SU-DHL-6 (cell line): Measurements from ENCODE around the gene PRSS27.

Experiments used
- H2AFZ ChIP-seq: fragments of 200-600 bp; sonication (generic); 2 replicates; pipeline ENCODE4 v1.6.1; 2014; ENCODE audit warnings: low read depth, mild to moderate bottlenecking, moderate library complexity, mixed read lengths, antibody characterized with exemption, low read length; ENCODE audit not compliant: severe bottlenecking
- H3F3A ChIP-seq: fragments of 200-600 bp; shearing (Covaris generic); 2 replicates; pipeline ENCODE4 v1.6.0; 2016; ENCODE audit warnings: antibody characterized with exemption, mild to moderate bottlenecking; ENCODE audit not compliant: insufficient read depth
- H3K27ac ChIP-seq: fragments of 200-600 bp; sonication (generic); 2 replicates; pipeline ENCODE4 v1.5.1; 2016; ENCODE audit warnings: low read depth, mild to moderate bottlenecking, low read length, moderate library complexity, mixed read lengths
- H3K27me3 ChIP-seq: fragments of 200-600 bp; sonication (generic), shearing (Covaris generic); 2 replicates; pipeline ENCODE4 v1.6.0; 2014; ENCODE audit warnings: mild to moderate bottlenecking, low read length
- H3K36me3 ChIP-seq: fragments of 200-600 bp; sonication (generic); 2 replicates; pipeline ENCODE4 v1.6.1; 2014; ENCODE audit warnings: mild to moderate bottlenecking, low read length, mixed read lengths
- H3K4me2 ChIP-seq: fragments of 300-600, 200-600 bp; shearing (Covaris generic), sonication (generic); 2 replicates; pipeline ENCODE4 v1.6.0; 2014; ENCODE audit warnings: low read length, low read depth, mild to moderate bottlenecking; ENCODE audit not compliant: poor library complexity, severe bottlenecking
- H3K4me3 ChIP-seq: fragments of 200-600 bp; sonication (generic); 2 replicates; pipeline ENCODE4 v1.5.1; 2014; ENCODE audit warnings: antibody characterized with exemption, low read length, mild to moderate bottlenecking, mixed read lengths; ENCODE audit not compliant: insufficient read depth, poor library complexity, severe bottlenecking
- H3K79me2 ChIP-seq: fragments of 200-600 bp; sonication (generic); 2 replicates; pipeline ENCODE4 v1.6.1; 2014; ENCODE audit warnings: mild to moderate bottlenecking, low read length, moderate library complexity; ENCODE audit not compliant: insufficient read depth
- H3K9ac ChIP-seq: fragments of 200-600 bp; sonication (generic); 2 replicates; pipeline ENCODE4 v1.7.0; 2014; ENCODE audit warnings: mild to moderate bottlenecking, low read length
- H3K9me2 ChIP-seq: fragments of 200-600 bp; sonication (generic); replicated peaks from 2 replicates; pipeline ENCODE4 v1.6.1; 2014; ENCODE audit warnings: low read length; ENCODE audit not compliant: insufficient read depth
- H3K9me3 ChIP-seq: fragments of 200-600 bp; sonication (generic); 2 replicates; pipeline ENCODE4 v1.6.1; 2014; ENCODE audit warnings: low read length, mixed read lengths; ENCODE audit not compliant: insufficient read depth
- H4K20me1 ChIP-seq: fragments of 200-600 bp; sonication (generic); 2 replicates; pipeline ENCODE4 v1.6.1; 2014; ENCODE audit warnings: low read depth, mild to moderate bottlenecking, antibody characterized with exemption, low read length, moderate library complexity, mixed read lengths
- CTCF ChIP-seq: fragments of 200-600 bp; sonication (generic); IDR thresholded peaks from one replicate; pipeline ENCODE4 v1.5.1; 2017; ENCODE audit warnings: antibody characterized with exemption, mild to moderate bottlenecking, low read length, moderate library complexity; ENCODE audit not compliant: insufficient read depth, poor library complexity, severe bottlenecking
- EZH2phosphoT487 ChIP-seq: fragments of 200-600 bp; sonication (generic), shearing (Covaris generic); conservative IDR thresholded peaks from 2 replicates; pipeline ENCODE4 v1.6.1; 2018; ENCODE audit warnings: mild to moderate bottlenecking, antibody characterized with exemption, low read length, moderate library complexity, mixed read lengths

The PRSS27 gene

DNA sequence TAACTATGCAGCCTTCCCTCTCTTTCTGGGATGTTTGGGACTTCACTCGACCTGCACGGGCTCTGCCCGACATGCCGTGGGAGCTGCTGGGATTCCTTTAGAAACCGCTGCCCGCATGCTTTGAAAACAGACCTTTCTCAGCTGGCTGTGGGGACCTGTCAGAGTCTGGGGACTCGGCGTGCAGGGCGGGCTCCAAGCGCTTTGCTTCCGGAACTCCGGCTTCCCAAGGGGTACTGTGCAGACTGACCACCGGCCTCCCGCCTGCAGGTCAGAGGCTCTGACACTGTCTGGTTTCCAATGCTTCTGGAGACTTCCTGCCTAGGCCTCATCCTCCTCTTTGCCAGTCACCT lies 11.8 kb downstream of the PRSS27 start:
- H3K4me3 ChIP-seq, result no peak overlapping the region
- H3K27ac ChIP-seq, result no peak overlapping the region
- H3K9ac ChIP-seq, result no peak overlapping the region
- no peaks in the 10 kb centered on the region for H3K79me2 ChIP-seq
- H3K27me3 ChIP-seq, result no peaks in the 10 kb centered on the region
- H2AFZ ChIP-seq, result no peak overlapping the region
- TF ChIP-seq EZH2phosphoT487 (no peak), CTCF (no peak)
- H4K20me1 ChIP-seq, result no peaks in the 10 kb centered on the region
- H3F3A ChIP-seq, result no peaks in the 10 kb centered on the region
- H3K36me3 ChIP-seq, result no peaks in the 10 kb centered on the region
- no peaks in the 10 kb centered on the region for H3K9me2 ChIP-seq
- H3K9me3 ChIP-seq, result no peaks in the 10 kb centered on the region
- H3K4me2 ChIP-seq, result no peak overlapping the region

DNA sequence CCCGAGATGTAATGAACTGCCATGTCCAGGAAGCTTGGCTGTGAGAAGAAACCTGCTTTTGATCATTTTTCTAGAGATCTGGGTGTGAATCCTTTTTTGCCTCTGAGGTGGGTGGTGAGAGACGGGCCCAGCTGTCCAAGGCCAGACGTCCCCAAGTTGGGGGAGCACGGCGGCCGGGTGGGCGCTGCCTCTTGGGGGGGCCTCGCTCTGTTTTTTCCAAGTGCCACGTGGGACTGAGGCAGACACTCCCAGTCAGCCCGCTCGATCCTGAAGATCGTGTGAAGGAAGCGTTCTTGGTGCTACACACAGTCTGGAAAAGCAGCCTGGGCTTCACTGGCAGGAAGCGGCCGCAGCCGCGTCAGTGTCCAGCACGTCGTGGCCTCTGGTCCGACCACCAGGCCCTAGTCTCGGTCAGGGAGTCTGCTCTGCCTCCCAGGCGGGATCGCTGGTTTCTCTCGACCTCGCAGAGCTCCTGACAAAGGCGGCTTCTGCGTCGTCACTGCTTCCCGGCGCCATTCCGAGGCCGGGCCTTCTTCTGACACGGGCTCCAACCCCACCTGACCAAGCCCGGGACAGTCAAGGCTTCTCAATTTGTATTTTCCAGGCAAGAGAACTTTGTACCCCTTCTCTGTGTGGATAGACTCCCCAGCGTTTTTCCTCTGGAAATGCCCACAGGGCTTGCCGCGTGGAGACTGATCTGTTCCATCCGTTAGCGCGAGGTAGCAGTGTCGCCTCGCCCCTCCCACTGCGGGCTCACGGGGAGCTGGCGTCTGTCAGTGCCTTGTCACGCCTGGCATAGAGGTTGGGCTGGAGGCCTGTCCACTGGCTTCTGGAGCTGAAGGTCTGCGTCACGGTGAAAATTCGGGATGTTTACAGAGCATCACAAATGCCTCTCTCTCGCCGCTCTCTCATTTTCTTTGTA lies 12.4 kb downstream of the PRSS27 start:
- no peaks in the 10 kb centered on the region for H3K27me3 ChIP-seq
- H3K79me2 ChIP-seq, result no peaks in the 10 kb centered on the region
- H3K9me3 ChIP-seq, result no peaks in the 10 kb centered on the region
- no peaks in the 10 kb centered on the region for H4K20me1 ChIP-seq
- H3K4me2 ChIP-seq, result no peak overlapping the region
- no peaks in the 10 kb centered on the region for H3K36me3 ChIP-seq
- no peak overlapping the region for H2AFZ ChIP-seq
- no peaks in the 10 kb centered on the region for H3K9me2 ChIP-seq
- no peak overlapping the region for H3K27ac ChIP-seq
- no peak overlapping the region for H3K4me3 ChIP-seq
- H3F3A ChIP-seq, result no peaks in the 10 kb centered on the region
- no peak overlapping the region for H3K9ac ChIP-seq
- TF ChIP-seq EZH2phosphoT487 (no peak), CTCF (no peak)

- no peaks in the 10 kb centered on the region for H3K36me3 ChIP-seq
- no peak overlapping the region for H2AFZ ChIP-seq
- no peaks in the 10 kb centered on the region for H3K79me2 ChIP-seq
- H3F3A ChIP-seq, result no peaks in the 10 kb centered on the region
- H3K27ac ChIP-seq, result no peak overlapping the region
- no peak overlapping the region for H3K4me2 ChIP-seq
- H3K9me2 ChIP-seq, result no peaks in the 10 kb centered on the region
- H3K4me3 ChIP-seq, result no peak overlapping the region
- TF ChIP-seq CTCF, result no peak
- TF ChIP-seq EZH2phosphoT487, result no peak
- H3K9ac ChIP-seq, result no peak overlapping the region
- H3K27me3 ChIP-seq, result no peaks in the 10 kb centered on the region
- no peaks in the 10 kb centered on the region for H4K20me1 ChIP-seq
- no peaks in the 10 kb centered on the region for H3K9me3 ChIP-seq
Observed at GRCh38 chr16:2706611-2707311, 13.3 kb downstream of the PRSS27 start.
